ENCODE measurements around the gene ZNF790.

Gene ZNF790

DNA sequence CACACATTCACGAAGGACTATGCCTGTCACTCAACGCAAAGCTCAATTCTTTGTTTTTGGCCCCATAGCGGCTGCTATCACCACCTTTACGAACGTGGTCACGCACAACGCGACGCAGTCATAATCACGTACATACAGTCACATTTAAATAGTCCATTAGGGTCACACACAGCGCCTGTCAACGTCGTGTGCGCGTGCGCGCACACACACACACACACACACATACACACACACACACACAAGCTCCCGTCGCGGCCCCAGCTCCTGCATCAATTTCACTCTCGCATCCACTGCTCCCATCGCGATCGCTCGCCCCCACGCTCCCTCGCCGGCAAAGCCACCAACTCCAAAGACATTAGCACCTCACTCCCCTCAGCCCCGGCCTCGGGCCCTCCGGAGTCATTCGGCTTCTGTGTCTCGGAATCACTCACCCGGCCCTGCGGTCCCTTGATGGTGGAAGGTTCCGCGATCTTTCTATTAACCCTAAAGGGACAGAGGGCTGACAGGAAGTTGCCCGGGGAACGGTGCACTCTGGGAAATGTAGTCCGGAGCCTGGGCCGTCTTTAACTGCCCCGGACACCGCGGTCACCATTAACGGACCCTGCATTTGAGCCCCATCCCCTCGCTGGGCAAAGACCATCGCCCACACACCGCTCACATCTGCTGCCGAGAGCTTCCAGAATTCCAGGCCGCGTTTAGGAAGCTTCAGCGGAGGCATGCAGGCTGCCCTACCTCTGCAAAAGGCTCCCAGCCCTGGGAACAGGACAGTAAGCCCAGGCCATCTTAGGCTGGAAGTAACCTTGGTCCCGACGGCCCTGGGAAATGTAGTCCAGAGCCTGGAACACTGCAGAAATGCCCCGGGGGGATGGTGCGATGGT, at the start of gene ZNF790:
Gene ZNF790 (minus strand): TSS at position 482 of the 878 bp plus-strand sequence. CDS start 12,768 bp downstream, outside the sequence.
- DNase-seq: peak; percentile 93

- DNase-seq: no peak
Observed at GRCh38 chr19:36876993-36877938, 39.1 kb upstream of the ZNF790 start.

GRCh38 chr19:36851898-36852297, 13.7 kb upstream of the ZNF790 start:
- DNase-seq: no peak

- peak; percentile 97 for DNase-seq
Observed at GRCh38 chr19:36850559-36851442, 12.6 kb upstream of the ZNF790 start, which contains the start of gene ZNF345. Gene ZNF345, plus strand, starts transcription at chr19:36850876. Its CDS starts 25,955 bp downstream, at chr19:36876831.

- DNase-seq: peak; percentile 93
Observed at GRCh38 chr19:36849701-36850558, 11.7 kb upstream of the ZNF790 start.

DNA sequence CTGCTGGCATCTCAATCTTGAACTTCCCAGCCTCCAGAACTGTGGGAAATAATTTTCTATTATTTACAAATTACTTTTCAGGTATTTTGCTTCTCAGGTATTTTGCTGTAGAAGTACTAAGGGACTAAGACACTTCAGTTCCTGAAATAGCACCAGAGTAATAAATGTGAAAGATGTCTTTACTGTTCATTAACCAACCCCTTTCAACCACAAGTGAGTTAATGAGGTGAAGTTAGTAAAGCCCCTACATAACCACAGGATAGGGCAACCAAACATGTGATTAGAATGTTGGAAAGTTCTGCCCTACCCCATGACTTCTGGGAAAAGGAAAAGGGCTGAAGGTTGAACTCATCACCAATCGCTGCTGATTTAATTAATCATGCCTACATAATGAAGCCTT, 9.8 kb upstream of the ZNF790 start:
- DNase-seq: no peak

- DNase-seq: no peak
Observed at GRCh38 chr19:36838784-36839324, 667 bp upstream of the ZNF790 start.

DNA sequence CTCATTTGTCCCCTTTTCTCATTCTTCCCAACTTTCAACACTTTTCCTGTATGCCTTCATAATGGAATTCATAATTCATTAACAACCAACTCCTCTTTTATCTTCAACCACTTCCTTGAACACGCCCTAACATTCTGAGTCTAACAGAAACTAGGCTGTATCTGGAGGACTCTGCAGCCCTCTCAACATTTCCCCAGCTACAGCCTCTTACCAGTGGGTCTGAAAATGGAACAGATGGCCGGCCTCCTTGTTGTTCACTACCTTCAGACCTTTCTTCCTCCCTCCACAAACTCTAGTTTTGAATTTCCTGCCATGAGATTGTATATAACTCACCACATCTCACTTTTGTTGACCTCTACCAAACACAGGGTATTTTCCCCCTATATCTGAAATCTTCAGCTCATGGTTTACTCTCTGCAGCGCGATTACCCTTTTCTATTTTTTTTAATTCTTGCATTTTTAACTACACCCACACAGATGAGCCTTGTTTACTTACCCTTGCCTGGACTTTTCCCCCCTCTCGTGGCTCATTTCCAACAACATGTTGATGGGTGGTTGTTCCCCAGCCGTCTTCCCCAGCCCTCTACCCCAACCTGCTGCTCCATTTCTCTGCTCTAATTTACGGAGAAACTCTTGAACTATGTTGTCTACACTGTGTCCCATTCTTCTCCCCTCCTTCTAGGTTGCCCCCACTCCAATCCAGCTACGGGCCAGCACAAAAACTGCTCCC, 846 bp downstream of the ZNF790 start:
- DNase-seq: peak; percentile 55

DNA sequence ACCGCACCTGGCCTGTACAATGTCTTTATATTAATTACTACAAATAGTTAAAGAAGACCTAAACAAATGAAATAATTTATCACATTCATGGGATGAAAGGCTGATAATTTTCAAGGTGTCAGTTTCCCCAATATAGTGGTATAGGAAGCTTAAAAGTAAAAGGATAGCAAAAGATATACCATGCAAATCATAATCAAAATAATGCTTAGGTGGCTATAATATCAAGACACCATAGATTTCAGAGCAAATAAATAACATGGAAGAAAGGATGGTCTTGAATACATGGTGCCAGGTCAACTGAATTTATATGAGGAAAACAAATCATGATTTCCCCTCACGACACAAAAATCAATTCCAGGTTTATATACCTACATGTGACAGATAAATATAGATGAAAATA, 4.8 kb downstream of the ZNF790 start:
- DNase-seq: no peak

- DNase-seq: no peak
Observed at GRCh38 chr19:36821758-36822157, 16.4 kb downstream of the ZNF790 start.

DNA sequence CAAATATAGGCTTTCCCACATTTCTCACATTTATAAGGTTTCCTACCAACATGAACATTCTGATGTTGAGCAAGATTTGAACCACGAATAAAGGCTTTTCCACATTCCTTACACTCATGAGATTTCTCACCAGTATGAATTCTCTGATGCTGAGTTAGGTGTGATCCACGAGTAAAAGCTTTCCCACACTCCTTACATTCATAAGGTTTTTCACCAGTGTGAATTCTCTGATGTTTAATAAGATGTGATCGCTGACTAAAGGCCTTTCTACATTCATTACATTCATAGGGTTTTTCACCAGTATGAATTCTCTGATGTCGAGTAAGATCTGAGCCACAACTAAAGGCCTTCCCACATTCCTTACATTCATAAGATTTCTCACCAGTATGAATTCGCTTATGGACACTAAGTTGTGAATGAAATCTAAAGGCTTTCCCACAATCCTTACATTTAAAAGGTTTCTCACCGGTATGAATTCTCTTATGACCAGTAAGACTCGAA, 19.0 kb downstream of the ZNF790 start:
- DNase-seq: no peak

- no peak for DNase-seq
Observed at GRCh38 chr19:36807029-36807428, 31.2 kb downstream of the ZNF790 start.

GRCh38 chr19:36805364-36805763, 32.8 kb downstream of the ZNF790 start:
- DNase-seq: no peak

DNA sequence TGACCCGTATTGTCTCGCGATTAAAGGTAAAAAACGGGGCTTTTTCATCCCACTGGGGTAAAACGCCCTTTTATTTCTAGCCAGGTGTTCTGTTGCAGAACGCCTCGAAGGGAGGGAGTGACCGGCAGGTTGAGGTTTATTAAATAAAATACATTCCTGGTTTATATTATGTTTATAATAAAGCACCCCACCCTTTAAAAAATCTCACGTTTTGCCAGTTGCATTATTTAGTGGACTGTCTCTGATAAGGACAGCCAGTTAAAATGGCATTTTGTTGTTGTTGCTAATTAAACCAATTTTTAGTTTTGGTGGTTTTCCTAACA, 40.4 kb downstream of the ZNF790 start:
- no peak for DNase-seq

DNA sequence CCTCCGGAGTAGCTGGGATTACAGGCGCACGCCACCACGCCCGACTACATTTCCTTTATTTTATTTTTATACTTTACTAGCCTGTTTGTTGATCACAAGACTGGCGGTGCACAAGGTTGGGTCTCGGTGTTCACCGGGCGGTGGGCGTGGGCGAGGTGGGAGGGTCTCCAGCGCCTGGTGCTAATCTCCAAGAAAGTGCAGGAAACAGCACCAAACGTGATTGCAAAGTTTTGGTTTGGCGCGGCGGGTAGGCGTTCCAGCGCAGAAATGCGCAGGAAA, 41.5 kb downstream of the ZNF790 start:
- DNase-seq: no peak

- peak; percentile 66 for DNase-seq
Observed at GRCh38 chr19:36791420-36792141, 46.6 kb downstream of the ZNF790 start.

GRCh38 chr19:36775768-36776167, 62.4 kb downstream of the ZNF790 start:
- no peak for DNase-seq

DNA sequence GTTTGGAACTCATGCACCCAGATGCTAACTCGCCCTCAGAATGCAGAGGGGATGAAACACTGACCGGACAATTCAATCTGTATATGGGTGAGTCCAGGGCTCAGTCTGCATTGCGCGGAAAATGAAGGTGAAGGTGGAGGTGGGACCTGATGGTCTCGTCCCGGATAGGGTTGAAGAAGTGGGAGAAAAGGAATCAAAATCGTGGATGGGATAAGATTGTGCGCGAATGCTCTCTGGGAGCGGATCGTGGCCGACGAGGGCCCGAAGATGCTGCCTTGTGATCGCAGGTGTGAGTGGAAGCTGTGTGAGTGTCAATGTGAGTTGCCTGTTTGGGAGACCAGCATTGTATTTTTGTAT, 65.0 kb downstream of the ZNF790 start:
- DNase-seq: no peak

- DNase-seq: peak; percentile 97
Observed at GRCh38 chr19:36772311-36773222, 65.6 kb downstream of the ZNF790 start, which contains the start of gene ZNF850. Gene ZNF850, minus strand, starts transcription at chr19:36772807. Its CDS starts 10,201 bp downstream, at chr19:36762606.

Measured in hematopoietic multipotent progenitor cell treated with erythropoietin and hydrocortisone succinate and interleukin-3 and kit ligand, for 8 days (in vitro differentiated cells).